GM19193 (cell line): ENCODE measurements around the gene SGMS1.

Experiments used
- POLR2A ChIP-seq: IDR thresholded peaks from 4 replicates; pipeline ENCODE4 v1.6.1; 2011; ENCODE audit not compliant: insufficient read depth, insufficient read length; ENCODE audit errors: extremely low read depth

The SGMS1 gene

DNA sequence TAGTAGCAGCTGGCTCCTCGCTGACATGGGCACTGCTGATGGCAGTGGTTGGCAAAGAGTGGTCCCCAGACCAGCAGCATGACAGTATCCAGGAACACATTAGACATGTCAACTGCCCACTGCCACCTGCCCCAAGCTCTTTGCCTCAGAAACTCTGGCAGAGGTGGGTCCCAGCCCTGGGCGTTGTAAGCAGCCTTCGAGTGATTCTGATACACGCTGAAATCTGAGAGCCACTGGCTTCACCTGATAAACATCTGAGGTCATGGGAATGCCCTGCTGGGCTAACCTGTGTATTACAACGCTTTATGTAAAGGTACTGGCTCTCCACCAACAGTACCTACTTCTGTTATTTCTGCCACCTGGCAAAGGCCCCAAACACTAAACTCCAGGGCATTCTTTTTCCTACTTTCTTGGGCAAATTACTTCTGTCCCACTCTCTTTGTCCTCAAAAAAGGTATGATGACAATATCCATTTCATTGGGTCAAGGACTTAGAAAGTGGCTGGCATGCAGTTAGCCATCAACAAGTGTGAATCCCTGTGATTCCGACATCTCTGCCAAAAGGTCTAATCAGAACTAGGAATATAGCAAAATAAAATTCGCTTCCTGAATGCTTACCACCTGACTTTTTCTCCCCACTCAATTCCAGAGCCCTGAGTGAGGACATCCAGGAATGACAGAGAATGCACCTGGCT is 9.2 kb downstream of the SGMS1 start:
- no peak for TF ChIP-seq POLR2A

DNA sequence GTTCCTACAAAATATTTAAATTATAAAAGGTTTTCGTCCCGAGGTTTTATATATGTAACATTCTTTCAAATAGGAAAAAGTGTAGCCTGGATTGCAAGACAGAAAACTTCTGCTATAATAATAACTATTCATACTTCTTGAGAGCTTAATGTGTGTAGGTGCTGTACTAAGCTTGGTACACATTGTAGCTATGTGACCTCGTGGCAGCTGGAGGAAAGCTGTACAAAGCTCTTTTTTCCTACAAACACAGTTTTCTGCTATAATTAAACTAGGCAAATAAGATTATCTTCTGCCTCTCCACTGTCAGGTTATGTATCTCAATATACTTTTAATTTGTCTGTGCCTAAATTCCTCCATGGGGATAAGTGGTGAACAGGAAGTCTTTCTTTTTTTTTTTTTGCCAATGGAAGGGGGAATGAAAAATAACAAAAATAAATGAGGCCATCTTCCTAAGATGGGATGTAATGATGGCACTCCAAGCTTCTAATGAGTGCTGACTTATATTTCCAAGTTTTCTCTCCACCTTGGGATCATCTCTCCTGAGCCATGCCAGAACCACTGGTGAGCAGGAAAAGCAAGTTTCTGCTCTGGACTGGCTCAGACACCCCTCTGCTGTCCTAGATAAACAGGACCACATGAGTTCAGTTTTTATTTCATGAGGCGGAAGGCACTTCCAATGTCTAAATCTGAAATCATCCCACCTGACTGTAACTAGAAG is 9.9 kb downstream of the SGMS1 start:
- TF ChIP-seq POLR2A = no peak

DNA sequence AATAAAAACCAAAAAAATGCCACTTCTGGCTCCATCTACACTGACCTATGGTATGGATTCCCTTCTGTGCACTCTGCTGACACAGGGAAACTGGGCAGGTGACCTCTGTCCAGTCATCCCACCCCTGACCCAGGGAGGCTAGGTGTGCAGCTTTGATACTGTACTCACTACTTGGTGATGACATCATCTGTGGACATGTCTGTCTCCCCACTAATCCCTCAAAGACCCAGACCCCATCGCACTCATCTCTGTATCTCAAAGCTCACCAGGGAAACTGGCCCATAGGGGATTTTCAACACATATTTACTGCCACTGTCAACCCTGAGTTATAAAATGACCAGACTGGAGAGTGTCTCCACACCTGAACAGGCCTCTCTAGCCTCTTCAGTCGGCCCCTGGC is 10.6 kb downstream of the SGMS1 start:
- no peak for TF ChIP-seq POLR2A

DNA sequence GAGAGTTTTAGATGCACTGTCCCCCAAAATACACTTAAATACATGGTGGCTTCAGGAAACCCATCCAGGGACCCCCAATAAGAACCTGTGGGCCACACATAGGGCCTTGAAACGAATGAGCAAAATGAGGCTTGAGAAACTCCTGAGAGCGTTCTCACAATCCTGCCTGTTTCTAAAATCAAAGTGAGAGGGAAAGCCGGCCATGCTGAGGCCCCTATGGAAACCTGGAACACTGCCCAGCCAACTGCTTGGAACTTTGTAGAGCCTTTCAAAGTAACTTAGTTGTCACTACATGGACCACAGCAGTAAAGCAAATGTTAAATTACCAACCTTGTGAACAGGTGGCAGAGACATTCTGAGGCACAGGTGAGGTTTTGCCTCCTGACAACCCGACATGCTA is 13.4 kb downstream of the SGMS1 start:
- no peak for TF ChIP-seq POLR2A

DNA sequence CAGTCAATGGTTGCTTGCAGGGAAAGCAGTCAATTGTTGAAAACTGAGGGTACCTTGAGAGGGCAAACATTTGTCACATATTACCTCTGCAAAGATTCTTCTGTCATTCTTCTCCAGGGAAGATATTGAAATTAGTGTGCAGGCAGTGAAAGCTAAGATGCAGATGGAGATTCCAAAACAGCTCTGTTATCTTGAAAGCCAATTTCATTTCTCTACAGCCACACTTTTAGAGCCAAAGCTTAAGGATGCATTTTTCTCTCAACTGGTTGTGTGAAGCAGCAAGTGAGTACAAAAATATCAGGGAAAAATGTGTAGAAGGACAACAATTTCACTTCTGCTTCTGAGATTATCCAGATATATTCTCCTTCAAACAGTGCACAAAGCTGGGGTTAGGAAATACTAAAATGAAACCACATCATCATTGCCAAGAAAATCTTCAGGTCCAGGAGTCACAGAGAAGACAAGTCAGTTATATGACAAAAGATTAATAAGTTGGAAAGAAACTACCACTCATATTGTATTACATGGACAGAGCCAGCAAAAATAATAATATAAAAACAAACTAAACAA is 16.3 kb downstream of the SGMS1 start:
- no peak for TF ChIP-seq POLR2A

DNA sequence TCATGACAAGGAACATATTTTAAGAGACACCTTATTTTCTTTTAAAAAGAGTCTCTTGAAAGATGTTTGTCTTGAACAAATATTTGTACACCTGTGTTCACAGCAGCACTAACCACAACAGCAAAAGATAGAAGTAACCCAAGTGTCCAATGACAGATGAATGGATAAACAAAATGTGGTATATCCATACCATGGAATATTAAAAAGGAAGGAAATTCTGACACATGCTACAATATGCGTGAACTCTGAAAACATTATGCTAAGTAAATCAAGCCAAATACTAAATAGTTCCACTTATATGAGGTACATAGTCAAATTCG is 17.8 kb downstream of the SGMS1 start:
- no peak for TF ChIP-seq POLR2A

DNA sequence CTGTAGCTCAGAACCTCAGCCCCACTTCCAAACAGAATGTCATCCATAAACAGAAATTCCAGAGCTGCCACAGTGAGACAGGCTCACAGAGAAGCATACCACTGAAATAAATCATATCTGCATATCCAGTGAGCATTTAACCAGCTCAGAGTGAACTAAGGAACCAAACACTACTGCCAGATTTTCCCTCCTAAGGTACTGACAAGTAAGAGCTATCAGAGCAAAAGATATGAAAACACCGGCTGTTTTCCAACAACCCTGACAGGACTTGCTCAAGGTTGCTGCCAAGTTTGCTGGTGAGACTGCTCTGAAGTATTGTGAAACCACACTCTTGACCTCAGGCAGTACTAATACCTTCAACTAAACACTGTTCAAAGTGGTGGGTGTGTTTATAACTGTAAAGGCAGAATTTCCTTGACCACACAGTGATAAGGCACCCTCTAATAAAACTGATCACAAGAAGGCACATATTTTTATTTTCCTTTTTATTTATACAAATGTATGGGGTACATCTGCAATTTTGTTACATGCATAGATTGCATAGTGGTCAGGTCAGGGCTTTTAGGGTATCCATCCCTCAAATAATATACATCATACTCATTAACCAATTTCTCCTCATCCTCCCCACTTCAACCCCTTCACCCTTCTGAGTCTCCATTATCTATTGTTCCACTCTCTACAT is 18.3 kb downstream of the SGMS1 start:
- TF ChIP-seq POLR2A = no peak

DNA sequence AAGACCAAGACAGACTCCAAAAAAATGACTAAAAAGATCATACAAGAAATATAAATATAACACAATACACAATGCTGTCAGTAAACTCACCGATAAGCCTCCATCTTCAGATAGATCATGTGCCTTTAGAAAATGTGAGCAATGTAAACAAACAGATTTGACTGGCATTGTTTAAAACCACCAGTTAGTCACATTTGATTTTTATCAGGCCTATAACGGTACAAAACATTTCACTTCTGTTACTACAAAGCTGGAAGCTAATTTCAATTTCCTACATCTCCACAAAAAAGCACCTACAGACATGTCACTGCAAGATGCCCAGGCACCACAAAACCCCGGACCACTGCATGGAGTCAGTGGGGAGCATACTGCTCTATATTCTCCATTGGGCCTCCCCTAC is 18.9 kb downstream of the SGMS1 start:
- no peak for TF ChIP-seq POLR2A

DNA sequence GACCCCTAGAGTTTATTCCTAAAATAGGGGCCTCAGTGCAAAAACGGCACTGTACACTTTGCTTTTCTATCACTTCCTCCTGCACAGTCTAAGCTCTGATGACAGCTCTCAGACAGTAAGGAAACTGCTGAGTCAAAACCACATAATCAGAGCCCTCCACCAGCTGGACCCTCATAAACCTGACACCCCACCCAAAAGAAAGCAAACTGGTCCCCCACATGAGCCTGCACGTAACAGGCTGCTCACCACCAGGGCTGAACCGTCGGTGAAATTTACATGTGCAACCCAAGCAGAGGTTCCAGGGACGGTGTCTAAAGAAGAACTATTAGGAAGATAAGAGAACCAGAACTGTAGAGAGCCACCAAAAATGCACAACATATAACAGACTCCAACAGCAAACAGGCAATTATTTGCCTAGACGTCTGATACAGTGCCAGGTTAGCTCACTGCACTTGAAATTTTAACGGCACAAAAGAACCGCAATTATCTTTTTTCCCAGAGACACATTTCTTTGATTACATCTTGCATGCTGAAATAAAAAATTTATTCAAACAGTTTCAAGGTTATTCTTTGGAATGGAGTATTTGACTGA is 19.6 kb downstream of the SGMS1 start:
- no peak for TF ChIP-seq POLR2A

DNA sequence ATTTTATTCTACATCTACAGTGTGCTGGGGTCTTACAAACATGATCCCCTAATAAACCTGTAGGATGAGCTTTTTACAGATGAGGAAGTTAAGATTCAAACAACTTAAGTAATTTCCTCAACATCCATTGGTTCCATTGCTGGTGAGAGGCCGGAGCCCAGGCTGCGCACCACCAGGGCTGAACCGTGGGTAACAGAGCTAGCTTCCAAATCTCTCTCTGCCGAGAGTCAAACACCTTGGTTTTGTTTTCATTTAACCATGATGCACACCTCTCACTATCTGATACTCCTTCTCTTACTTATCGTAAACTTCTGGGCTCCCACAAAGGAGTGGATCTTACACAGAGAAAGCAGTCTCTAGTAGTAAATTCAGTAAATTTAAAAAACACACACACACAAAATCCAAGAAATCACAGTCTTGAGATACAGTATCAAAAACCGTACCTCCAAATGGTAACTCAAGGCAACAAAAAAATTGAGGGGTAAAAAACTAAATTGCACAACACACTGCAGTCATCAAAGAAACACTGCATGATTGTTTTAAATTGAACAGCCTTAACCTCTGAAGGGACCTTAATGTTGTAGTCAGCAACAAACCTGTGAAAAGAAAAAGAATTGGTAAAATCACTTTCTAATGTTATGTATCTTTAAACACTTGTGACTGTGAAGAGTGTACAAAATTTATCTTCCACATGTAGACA is 20.5 kb downstream of the SGMS1 start:
- TF ChIP-seq POLR2A = no peak

DNA sequence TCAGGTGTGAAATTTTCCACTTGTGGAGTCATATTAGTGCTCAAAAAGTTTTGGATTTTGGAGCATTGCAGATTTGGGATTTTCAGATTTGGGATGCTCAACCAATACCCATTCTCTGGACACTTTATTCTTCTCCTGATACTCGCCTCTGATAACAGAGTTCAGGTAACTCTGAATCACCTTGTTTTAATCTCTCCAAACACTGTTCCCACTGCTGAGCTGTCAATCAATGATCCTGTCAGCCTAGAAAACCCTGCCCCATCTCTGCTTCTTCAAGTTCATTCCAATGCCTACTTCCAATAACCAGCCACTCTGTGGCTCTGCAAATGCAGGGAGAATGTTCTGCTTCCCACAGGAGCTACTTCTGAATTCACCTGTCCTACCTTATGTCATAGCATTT is 21.8 kb downstream of the SGMS1 start:
- no peak for TF ChIP-seq POLR2A

DNA sequence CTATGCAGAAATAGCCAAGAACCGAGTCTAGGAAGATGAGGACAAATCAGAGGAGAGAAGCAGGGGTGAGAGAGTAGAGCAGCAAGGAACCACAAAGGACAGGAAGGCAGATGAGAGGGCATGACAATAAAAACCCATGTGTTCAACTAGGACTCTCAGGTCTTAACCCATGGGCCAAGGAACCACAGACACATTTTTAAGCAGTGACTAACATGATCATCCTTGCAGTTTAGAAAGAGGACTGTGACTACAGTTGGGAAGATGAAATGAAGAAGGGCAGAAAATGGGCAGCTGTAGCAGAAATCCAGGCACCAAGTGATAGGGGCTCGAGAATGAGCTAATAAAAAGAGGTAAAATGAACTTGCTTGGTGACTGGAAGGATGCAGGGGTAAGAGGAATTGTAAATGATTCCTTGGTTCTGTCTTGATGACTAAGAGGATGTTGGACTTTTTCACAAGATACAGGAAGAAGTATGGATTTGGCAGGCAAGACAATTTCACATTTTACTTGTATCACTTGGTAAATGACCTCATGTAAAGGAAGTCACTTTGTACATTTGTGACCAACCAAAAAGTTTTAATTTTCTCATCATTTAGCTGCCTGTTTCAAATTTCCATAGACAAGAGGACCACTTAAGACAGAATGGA is 22.8 kb downstream of the SGMS1 start:
- no peak for TF ChIP-seq POLR2A

DNA sequence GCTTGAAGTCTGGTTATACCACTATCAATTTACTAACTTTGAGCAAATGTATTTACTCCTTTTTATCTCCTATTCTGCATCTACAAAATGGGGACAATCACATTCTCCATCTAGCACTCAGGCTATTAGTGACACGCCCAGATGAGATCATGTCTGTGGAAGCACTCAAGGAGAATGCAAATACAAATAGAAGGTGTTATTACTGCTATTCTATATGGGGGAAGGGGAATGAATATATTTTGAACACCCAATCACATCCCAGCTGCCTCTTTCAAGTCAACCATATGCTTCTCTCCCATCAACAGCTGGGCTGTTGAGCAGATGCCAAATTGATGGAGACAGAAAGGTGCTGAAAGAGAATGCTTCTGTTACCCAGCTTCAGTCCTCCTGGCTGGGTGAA is 23.5 kb downstream of the SGMS1 start:
- TF ChIP-seq POLR2A = no peak

DNA sequence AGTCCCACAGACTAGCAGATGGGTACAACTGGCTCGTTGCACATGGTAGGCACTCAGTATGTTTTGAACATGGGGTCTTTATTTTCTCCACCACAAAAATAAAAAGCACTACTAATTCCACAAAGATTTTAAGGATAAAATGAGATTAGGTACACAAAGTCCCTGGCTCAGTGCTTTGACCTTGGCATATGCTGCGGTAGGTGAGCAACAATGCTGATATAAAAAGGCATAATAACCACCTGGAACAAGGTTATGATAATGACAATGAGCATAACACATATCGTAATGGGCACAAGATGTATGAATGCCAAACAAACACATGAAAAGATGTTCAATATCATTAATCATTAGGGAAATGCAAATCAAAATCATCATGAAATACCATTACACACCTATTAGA is 26.9 kb downstream of the SGMS1 start:
- TF ChIP-seq POLR2A = no peak
